Ishikawa (cell line): ENCODE data around the gene CAPS.

Experiments used
- EP300 ChIP-seq: IDR thresholded peaks from 2 replicates; pipeline ENCODE4 v1.6.1; 2012; ENCODE audit warnings: borderline replicate concordance
- RAD21 ChIP-seq: IDR thresholded peaks from 2 replicates; pipeline ENCODE4 v1.6.1; 2012; ENCODE audit warnings: low read depth
- REST ChIP-seq: IDR thresholded peaks from 2 replicates; pipeline ENCODE4 v1.6.1; 2012; ENCODE audit warnings: low read depth, mild to moderate bottlenecking
- YY1 ChIP-seq: IDR thresholded peaks from 2 replicates; pipeline ENCODE4 v1.6.1; 2012; ENCODE audit warnings: low read depth
- TF ChIP-seq, protein P1 (sequence below): IDR thresholded peaks from 2 replicates; pipeline ENCODE4 v1.6.1; 2012

GRCh38 chr19:5948752-5949564 is 34.9 kb downstream of the CAPS start:
- TF ChIP-seq REST (no peak), RAD21 (no peak), YY1 (no peak), EP300 (no peak)
- TF ChIP-seq, protein P1, sequence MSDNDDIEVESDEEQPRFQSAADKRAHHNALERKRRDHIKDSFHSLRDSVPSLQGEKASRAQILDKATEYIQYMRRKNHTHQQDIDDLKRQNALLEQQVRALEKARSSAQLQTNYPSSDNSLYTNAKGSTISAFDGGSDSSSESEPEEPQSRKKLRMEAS = no peak
